ENCODE data around the gene SIK3. TPM values are rescaled to one million over a fixed set of nuclear protein-coding genes. Genes with fewer than 3 reads are reported as not detected.
A peak's percentile ranks its signal among the peaks of the same experiment; 100 is the strongest.

SIK3 gene
- total RNA-seq, 1 donor from 2014 or later, result 29.4 TPM

DNA sequence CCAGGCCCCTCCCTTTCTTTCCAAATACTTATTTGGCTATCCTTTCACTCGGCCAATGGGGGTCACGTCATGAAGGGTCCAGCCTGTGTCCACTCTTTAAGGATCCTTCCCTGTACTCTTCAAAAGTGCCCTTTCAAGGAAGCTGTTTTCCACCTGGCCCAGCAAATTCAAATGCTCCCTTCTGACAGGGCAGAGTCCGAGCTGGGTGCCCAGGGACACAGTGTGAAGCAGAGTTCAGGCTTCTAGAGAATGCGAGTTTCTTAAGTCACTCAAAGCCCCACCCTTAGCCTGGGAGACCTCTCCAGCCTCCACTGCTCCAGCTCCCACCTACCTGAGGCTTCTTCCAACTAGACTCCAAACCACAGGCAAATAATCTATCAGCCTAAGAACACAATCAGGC is 255.3 kb downstream of the SIK3 start:
- no peak for TF ChIP-seq CTCF (IDR thresholded peaks at IDR 0.05; ENCODE audit: unreplicated experiment)
- peaks cover 2% of the 10 kb centered on the region for H3K27me3 Mint-ChIP-seq (ENCODE audit: unreplicated experiment)
- H3K4me1 Mint-ChIP-seq (ENCODE audit: unreplicated experiment), result peaks cover 12% of the 10 kb centered on the region
- peaks cover 16% of the 10 kb centered on the region for H3K36me3 Mint-ChIP-seq (ENCODE audit: low read depth, unreplicated experiment)
- no peak for DNase-seq (ENCODE audit: low spot score)
- H3K27ac Mint-ChIP-seq (ENCODE audit: unreplicated experiment), result peak overlapping the region; percentile 33
- no peaks in the 10 kb centered on the region for H3K9me3 Mint-ChIP-seq (ENCODE audit: unreplicated experiment)
- H3K4me3 Mint-ChIP-seq (ENCODE audit: unreplicated experiment), result no peak overlapping the region

- Mint-ChIP-seq H3K36me3 (ENCODE audit: low read depth, unreplicated experiment) (peaks cover 14% of the 10 kb centered on the region), H3K27ac (ENCODE audit: unreplicated experiment) (no peak overlapping the region), H3K4me1 (ENCODE audit: unreplicated experiment) (peaks cover 16% of the 10 kb centered on the region), H3K27me3 (ENCODE audit: unreplicated experiment) (peaks cover 2% of the 10 kb centered on the region), H3K9me3 (ENCODE audit: unreplicated experiment) (no peaks in the 10 kb centered on the region), H3K4me3 (ENCODE audit: unreplicated experiment) (no peak overlapping the region)
- TF ChIP-seq CTCF (IDR thresholded peaks at IDR 0.05; ENCODE audit: unreplicated experiment), result no peak
- no peak for DNase-seq (ENCODE audit: low spot score)
Measured at GRCh38 chr11:116842117-116842516, 256.1 kb downstream of the SIK3 start.

DNA sequence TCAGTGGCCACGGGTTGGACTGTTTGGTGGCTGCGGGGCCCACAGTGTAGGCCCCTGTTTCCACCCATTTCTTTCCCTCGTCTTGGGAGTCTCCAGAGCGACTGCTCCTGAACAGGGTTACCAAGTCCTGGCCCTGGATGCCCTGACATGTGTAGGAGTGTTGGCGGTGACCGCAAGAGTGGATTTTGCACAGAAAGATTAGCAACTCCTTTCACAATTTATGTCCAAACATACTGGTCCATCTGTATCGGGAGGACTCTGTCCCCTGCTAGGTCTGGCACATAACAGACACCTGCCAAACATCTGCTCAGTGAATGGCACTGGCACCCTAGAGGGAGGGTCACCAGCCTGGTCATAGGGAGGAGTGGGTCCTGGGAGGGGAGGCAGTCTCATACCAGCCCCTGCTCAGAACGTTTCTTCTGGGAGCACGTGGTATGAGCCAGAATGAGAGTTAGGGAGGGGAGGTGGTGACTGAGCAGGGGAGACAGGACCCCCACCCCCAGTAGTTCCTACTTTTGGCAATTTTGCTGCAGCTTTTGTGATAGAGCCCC is 257.4 kb downstream of the SIK3 start:
- no peak for TF ChIP-seq CTCF (IDR thresholded peaks at IDR 0.05; ENCODE audit: unreplicated experiment)
- peaks cover 1% of the 10 kb centered on the region for H3K36me3 Mint-ChIP-seq (ENCODE audit: low read depth, unreplicated experiment)
- no peaks in the 10 kb centered on the region for H3K9me3 Mint-ChIP-seq (ENCODE audit: unreplicated experiment)
- H3K27me3 Mint-ChIP-seq (ENCODE audit: unreplicated experiment), result peaks cover 2% of the 10 kb centered on the region
- H3K4me1 Mint-ChIP-seq (ENCODE audit: unreplicated experiment), result peaks cover 16% of the 10 kb centered on the region
- H3K27ac Mint-ChIP-seq (ENCODE audit: unreplicated experiment), result no peak overlapping the region
- H3K4me3 Mint-ChIP-seq (ENCODE audit: unreplicated experiment), result no peak overlapping the region
- no peak for DNase-seq (ENCODE audit: low spot score)

- no peak overlapping the region for H3K4me3 Mint-ChIP-seq (ENCODE audit: unreplicated experiment)
- H3K9me3 Mint-ChIP-seq (ENCODE audit: unreplicated experiment), result no peaks in the 10 kb centered on the region
- no peak for DNase-seq (ENCODE audit: low spot score)
- no peaks in the 10 kb centered on the region for H3K36me3 Mint-ChIP-seq (ENCODE audit: low read depth, unreplicated experiment)
- peaks cover 2% of the 10 kb centered on the region for H3K27me3 Mint-ChIP-seq (ENCODE audit: unreplicated experiment)
- H3K27ac Mint-ChIP-seq (ENCODE audit: unreplicated experiment), result no peak overlapping the region
- no peak for TF ChIP-seq CTCF (IDR thresholded peaks at IDR 0.05; ENCODE audit: unreplicated experiment)
- H3K4me1 Mint-ChIP-seq (ENCODE audit: unreplicated experiment), result peaks cover 16% of the 10 kb centered on the region
Measured at GRCh38 chr11:116840224-116840745, 257.9 kb downstream of the SIK3 start.

DNA sequence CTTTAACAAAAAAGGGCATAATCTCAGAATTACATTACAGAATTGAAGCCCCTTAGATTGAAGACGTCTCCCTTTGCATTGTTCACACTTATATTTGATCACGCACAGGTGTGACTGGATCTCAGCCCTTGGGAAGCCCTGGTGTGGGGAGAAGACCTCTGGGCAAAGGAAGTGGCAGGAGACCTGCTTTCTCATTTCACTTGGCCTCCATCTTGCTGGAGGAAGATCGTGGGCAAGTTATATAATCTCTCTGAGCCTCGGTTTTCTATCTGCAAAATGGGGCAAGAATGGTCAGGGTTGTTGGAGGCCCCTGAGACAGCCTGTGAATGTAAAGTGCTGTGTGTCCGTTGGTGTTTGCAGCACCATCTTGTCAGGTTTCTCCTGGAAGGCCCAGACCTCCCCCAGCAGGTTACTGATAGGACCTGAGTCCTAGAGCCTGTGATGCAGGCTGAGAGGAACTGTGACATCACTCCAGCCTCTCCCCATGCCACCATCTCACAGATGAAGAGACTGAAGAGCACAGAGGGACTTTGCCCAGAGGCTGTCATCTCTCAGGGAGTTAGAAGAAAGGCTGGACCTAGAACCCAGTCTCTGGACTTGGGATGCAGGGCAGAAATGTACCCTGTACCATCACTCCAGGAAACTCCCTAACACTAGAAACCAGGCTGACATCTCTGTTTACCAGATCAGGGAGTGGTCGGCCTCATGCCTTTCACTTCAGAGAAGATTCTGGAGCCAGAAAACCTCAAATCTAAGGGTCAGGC is 259.7 kb downstream of the SIK3 start:
- Mint-ChIP-seq H3K4me1 (ENCODE audit: unreplicated experiment) (peaks cover 17% of the 10 kb centered on the region), H3K27ac (ENCODE audit: unreplicated experiment) (no peak overlapping the region)
- DNase-seq (ENCODE audit: low spot score), result no peak

More for the DNA sequence above, 259.7 kb downstream of the SIK3 start:
- Mint-ChIP-seq H3K4me3 (ENCODE audit: unreplicated experiment) (no peak overlapping the region), H3K27me3 (ENCODE audit: unreplicated experiment) (peaks cover 2% of the 10 kb centered on the region), H3K9me3 (ENCODE audit: unreplicated experiment) (no peaks in the 10 kb centered on the region), H3K36me3 (ENCODE audit: low read depth, unreplicated experiment) (no peaks in the 10 kb centered on the region)
- TF ChIP-seq CTCF (IDR thresholded peaks at IDR 0.05; ENCODE audit: unreplicated experiment), result no peak
